GM21390 (cell line): ENCODE measurements around the gene NEURL3.
A peak's percentile ranks its signal among the peaks of the same experiment; 100 is the strongest.

Experiments used
- ATAC-seq: cut with Tn5 transposase; IDR thresholded peaks from one replicate; pipeline ENCODE4 v1.9.1; 2021; ENCODE audit not compliant: unreplicated experiment

The NEURL3 gene

DNA sequence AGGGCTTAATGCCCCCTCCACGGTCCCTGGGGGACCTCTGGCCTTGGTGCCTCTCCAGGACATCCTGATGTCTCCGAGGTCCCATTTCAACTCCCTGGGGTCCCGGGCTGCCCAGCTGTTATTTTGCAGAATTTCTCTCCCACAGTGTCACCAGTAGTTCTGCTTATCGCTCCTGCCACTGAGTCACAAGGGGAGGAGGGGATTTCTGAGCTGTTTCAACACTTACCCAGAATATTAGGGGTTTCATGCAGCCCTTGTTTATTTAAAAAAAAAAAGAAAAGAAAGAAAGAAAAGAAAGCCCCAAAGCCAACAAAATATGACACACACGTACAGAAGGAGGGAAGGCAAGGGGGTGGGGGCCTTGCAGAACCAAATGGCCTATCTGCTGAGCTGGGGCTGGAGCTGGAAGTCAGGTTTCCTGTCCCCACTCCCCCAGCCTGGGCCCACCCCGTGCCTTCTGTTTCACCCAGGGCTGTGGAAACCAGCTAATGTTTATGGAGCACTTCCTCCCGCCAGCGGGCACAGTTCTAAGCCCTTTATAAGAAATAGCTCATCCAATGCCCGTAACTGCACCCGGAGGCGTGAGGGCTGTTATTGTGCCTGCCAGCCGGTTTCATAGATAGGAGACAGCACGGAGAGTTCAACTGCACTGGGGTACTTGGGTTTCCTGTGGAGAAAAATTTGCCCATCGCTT, 23.0 kb upstream of the NEURL3 start:
- no peak for ATAC-seq

- peak; percentile 31 for ATAC-seq
These were observed 22.3 kb upstream of the NEURL3 start for GRCh38 chr2:96527286-96528005.

GRCh38 chr2:96526615-96527285, 21.6 kb upstream of the NEURL3 start:
- ATAC-seq: no peak

- ATAC-seq: no peak
These were observed 21.0 kb upstream of the NEURL3 start for GRCh38 chr2:96526101-96526591.

- ATAC-seq: no peak
These were observed 20.0 kb upstream of the NEURL3 start for GRCh38 chr2:96525211-96525507.

DNA sequence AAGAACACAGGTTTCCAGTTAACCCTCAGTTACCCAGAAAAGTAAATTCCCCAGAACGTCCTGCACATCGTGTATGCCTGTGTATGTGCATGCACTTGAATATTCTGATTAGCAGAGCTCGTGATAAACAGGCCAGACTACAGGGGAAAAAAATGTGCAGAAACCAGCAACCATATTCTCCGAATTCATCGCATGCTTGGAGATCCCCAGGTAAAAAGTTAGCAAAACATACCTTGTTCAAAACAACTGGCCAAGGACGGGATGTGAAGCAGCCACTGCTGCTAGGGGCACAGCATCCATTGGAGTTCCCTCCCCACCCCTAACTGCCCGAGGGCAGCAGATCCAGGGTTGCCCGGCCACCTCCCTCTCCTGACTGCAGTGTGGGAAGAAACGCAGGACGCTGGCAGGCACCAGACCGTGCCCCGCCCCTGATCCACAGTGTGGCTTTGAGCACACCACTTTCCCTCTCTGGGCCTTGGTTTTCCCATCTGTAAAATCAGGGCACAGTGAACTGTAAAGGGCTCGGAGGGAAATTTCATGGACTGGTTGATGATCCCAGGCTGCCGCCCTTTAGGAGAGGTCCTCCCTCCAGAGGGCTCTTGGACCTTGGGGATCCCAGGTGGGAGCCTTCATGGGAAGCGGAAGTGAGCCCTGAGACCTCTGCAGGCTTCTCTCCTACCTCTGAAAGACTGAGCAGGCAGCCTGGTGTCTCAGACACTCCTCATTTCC, 19.5 kb upstream of the NEURL3 start:
- ATAC-seq: no peak

DNA sequence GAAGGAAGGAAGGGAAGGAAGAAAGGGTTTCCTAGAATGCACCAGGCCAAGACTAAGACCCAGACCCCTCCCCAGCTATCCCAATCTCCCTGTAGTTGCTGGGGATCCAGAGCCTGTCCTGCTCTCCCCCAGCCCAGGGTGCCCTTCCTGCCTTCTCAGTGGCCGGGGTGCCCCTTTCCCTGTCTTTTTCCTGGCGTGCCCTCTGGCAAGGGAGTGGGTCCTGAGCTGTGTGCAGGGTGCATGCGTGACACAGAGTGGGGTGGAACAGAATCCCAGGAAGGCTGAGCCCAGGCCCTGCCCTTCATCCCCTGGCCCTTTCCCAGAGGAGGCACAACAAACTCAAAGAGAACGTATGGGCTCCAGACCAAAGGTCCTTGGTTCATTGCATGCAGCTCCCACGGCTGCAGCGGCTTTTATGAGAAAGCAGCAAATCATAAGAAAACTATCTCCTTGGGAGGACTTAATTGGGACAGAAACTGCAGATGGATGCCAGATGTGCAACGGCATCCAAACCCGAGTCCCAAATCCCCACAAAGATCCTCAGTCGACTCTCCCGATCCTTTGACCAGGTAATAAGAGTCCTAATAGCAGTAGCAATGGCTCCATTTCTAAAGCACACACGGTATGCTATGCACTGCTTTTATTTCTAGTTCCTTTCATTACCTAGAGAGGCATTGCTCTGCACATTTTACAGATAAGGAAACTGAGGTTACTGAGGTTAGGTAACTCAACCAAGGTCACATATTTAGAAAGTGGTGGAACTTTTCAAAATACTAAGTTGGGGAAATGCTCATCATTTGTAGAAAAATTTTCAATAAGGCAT, 18.7 kb upstream of the NEURL3 start:
- no peak for ATAC-seq

- no peak for ATAC-seq
These were observed 17.4 kb upstream of the NEURL3 start for GRCh38 chr2:96522304-96523203.

DNA sequence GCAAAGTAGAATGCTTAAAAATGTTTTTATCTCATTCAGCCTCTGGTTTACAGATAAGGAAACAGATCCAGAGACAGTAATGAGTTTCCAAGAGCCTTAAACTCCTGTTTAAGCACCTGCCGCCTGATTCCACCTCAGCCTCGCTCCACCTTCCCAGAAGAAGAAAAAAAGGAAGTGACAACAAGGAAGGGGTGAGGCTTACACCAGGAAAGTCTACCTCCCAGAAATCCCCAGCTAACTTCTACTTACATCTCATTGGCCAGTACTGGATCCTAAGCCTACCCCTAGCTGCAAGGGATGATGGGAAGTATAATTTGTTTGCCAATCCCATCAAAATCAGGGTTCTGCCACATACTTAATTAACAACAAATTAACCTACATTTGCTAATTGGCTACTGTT, 16.1 kb upstream of the NEURL3 start:
- ATAC-seq: no peak

GRCh38 chr2:96520697-96521096, 15.5 kb upstream of the NEURL3 start:
- no peak for ATAC-seq

- ATAC-seq: no peak
These were observed 15.1 kb upstream of the NEURL3 start for GRCh38 chr2:96520231-96520630.

DNA sequence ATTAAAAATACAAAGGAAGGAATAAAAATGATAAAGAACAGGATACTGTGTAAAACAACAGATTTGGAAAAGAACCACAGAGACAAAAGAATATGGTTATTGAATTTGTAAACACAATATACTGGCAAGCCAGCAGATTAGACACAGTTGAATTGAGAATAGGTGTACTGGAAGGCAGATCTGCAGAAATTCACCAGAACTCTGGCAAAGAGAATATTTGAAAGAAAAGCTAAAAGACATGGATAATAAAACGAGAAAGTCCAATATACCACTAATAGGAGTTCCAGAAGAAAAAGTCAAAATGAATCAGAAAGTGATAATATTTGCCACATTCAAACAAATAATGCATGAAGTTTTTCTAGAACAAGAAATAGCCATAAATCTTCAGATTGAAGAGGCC, 11.9 kb upstream of the NEURL3 start:
- no peak for ATAC-seq

- no peak for ATAC-seq
These were observed 9.4 kb upstream of the NEURL3 start for GRCh38 chr2:96514521-96514920.

GRCh38 chr2:96512341-96512740, 7.2 kb upstream of the NEURL3 start:
- ATAC-seq: no peak

- no peak for ATAC-seq
These were observed 6.7 kb upstream of the NEURL3 start for GRCh38 chr2:96511851-96512250.

DNA sequence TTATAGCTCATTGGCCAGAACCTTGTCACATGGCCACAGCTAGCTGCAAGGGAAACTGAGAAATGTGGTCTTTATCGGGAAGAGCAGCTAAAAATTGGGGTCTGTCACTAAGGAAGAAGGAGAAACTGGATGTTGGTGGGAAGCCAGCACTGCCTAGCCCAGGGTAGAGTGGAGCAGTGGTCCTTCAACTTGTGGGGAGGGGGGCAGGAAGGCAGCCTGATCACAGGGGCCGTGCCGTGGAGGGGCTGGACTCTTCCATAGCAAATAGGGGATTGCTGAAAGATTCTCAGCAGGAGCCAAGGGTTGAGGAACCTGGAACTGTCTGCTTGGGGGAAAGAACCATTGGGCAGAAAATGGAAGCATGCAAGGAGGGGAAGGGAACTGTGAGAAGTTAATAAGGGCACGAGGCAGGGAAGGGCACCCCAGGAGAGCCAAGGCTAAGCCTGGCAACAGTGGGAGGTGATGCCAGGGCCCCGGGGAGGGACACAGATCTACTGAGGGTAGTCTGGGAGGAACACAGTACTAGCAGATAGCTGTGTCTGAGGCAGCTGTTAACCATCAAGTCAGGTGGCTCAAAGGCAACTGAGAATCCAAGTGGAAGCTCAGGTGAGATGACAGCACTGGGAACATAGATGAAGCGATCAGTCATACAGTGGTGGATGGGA, 5.9 kb upstream of the NEURL3 start:
- no peak for ATAC-seq

DNA sequence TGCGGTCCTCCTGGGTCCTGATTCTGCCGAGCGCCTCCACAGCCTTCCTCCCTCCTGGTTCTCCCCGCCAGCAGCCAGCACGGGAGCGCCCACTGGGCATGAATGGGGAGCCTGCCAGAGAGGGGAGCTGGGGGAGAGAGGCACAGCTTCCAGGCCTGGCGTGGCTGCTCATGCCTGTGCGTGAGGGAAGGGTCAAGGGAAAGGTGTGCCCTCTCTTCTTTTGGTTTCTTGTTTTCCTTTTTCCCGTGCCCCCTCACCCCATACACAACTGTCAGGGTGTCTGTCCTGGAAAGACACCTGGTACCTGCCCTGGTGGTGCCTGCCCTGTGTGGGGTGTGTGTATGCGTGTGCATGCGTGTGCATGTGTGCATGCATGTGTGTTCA, 4.7 kb upstream of the NEURL3 start:
- ATAC-seq: no peak

DNA sequence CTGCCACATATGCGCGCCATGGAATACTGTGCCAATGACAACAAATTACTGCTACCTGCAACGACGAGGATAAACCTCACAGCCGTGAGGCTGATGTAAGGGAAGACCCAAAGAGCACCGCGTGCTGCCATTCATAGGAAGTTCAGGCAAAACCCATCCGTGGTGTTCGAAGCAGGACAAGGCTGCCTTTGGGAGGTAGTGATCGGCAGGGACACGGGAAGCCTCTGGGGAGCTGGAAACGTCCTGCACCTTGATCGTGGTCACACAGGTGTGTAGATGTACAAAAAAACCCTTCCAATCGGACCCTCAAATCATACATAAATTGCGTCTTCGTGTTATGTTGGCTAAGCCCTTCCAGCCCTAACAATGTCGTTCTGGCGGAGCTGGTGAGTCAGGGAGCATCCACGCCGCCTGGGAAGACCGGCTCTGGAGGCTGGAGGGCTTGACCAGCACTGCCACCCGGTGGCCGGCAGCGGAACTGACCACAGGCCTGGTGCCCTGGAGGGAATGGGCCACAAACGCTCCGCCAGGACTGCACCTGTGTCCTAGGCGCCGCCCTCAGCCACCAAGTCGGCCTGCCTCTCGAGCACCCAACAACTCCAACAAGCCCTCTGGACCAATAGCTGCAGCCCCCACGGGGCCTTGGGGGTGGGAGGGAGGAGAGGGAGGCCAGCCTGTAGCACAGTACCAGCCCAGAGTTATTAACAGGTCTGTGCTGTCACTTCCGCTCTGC, 4.1 kb upstream of the NEURL3 start:
- peak; percentile 76 for ATAC-seq
